ENCODE measurements around the gene NRIP1. TPM values are rescaled to one million over a fixed set of nuclear protein-coding genes. Genes with fewer than 3 reads are reported as not detected.

The NRIP1 gene
- total and polyA plus RNA-seq, 2 of the 13 experiments (the other 11 are each of a cell fraction or from before 2014, with no cell fraction given): 21.0 to 69.0 TPM

DNA sequence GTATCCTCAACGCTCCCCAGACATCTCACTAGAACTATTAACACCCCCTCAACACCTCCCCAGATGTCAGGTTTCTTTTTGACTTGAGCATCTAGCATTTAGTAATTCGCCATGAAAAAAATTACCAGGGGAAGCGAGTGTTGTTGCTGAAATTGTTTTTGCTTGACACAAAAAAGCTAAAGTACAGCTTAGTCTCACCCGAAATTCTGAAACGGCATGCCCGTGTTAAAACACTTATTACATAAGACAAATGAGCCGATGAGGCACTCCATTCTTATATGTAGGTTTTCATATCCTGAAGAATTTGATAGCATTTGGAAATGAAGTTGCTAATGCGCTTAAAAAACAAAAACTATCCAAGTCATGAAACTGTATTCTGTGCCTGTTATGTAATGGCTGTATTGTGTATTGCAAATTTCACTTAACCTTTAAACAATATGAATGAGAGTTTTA is 1.3 kb upstream of the NRIP1 start:
- BruUV-seq (replicated peaks): no TSS peak

DNA sequence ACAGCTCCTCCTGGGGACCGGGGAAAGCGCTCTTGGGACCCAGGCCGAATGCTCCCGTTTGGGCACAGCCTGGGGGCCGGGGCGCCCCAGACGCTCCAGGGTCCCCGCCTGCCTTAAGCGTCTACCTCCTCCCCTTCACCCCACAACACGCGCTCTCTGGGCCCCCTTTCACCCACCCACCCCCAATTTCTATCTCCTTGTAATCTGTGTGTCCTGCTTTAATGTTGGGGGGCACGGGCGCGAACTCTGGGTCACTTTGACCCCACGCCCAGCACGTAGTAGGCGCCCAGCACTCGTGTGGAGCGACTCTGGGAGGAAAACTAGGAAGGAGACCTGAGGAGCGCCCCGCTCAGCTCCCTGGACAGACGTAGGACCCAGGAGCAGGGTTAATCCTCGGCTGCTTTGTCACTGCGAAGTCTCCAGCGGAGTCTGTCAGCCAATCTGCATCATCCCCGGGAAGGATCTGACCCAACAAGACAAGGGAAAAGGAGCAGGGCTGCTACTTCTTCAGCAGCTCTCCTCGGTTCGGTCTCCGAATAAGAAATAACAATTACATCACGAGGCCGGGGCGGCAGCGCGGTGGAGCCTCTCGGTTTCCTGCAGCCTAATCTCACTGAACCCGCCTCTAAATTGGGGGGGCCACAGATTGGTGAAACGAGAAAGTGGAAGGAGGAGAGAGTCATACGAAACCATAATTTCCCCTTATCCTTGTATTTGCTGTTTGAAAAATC is 757 bp upstream of the NRIP1 start:
- ATAC-seq: peak; percentile 74
- TSS peak; percentile 75 for BruUV-seq (replicated peaks)
- in situ Hi-C loops (cut with HindIII; ENCODE audit: extremely low pct_ligation_motif_present, low pct_unique_long_range_greater_than_20kb): loop anchor here (10.0 kb wide), 3 partner anchors 149 to 419 kb away; no protein-coding TSS in a partner anchor
- TF ChIP-seq ZNF205 (CRISPR knock-in tag; IDR thresholded peaks at IDR 0.05) (0 out of 2 replicates have a peak, but pooled peaks have one; percentile 17), ZKSCAN1 (IDR thresholded peaks at IDR 0.05; ENCODE audit: low read length) (peak; percentile 86), EZH2 (conservative IDR thresholded peaks at IDR 0.05; ENCODE audit: low read depth, low read length) (no peak), MEF2D (CRISPR knock-in tag; IDR thresholded peaks at IDR 0.05) (0 out of 2 replicates have a peak, but pooled peaks have one; percentile 16), SAP130 (CRISPR knock-in tag; IDR thresholded peaks at IDR 0.05; ENCODE audit: low read depth) (peak; percentile 50), TCF12 (IDR thresholded peaks at IDR 0.05) (no peak), TCF12 (CRISPR knock-in tag; IDR thresholded peaks at IDR 0.05) (0 out of 2 replicates have a peak, but pooled peaks have one; percentile 2), SIX1 (CRISPR knock-in tag; IDR thresholded peaks at IDR 0.05; ENCODE audit: borderline replicate concordance) (no peak), MEIS1 (CRISPR knock-in tag; IDR thresholded peaks at IDR 0.05; ENCODE audit: borderline replicate concordance) (no peak)

More for the DNA sequence above, 1.3 kb upstream of the NRIP1 start:
- Histone ChIP-seq H3K4me3 (replicated peaks in 1 of 3; ENCODE audit: insufficient read depth in 1 of 3, low read depth in 2 of 3, low read length in 3 of 3) (peak overlapping the region; percentile 83 to 95 (median 92)), H4K20me1 (ENCODE audit: insufficient read depth, low read length) (peaks cover 20% of the 10 kb centered on the region), H3K27ac (ENCODE audit: extremely low read length, insufficient read depth, low read length) (peak overlapping the region; percentile 95), H3K27me3 (ENCODE audit: control insufficient read depth in 1 of 2, insufficient read depth in 2 of 2, low read length in 2 of 2) (peaks cover 0 to 4% of the 10 kb centered on the region in 2 experiments; a peak in 1 of 5 replicates), H2AFZ (ENCODE audit: low read length) (no peak overlapping the region), H3K9ac (ENCODE audit: insufficient read depth, low read depth, low read length) (peak overlapping the region; percentile 97), H3K9me3 (ENCODE audit: low read length) (no peaks in the 10 kb centered on the region), H3K36me3 (replicated peaks in 1 of 2; ENCODE audit: control insufficient read depth in 1 of 2, insufficient read depth in 2 of 2, low read length in 2 of 2) (no peaks in the 10 kb centered on the region), H3K4me2 (ENCODE audit: low read depth, low read length) (peak overlapping the region; percentile 76), H3K4me1 (ENCODE audit: insufficient read depth, low read length) (peaks cover 32% of the 10 kb centered on the region), H3K79me2 (ENCODE audit: insufficient read depth, low read length) (peaks cover 49% of the 10 kb centered on the region)
- intact Hi-C loops (cut with micrococcal nuclease; ENCODE audit: unreplicated experiment): loop anchor here (5.0 kb wide), 2 partner anchors 69 to 226 kb away; no protein-coding TSS in a partner anchor
- in situ Hi-C loops (cut with HindIII; ENCODE audit: extremely low pct_ligation_motif_present, low pct_unique_long_range_greater_than_20kb): loop anchor here (10.0 kb wide), 3 partner anchors 149 to 419 kb away; no protein-coding TSS in a partner anchor
- TF ChIP-seq KMT2B (CRISPR knock-in tag; IDR thresholded peaks at IDR 0.05): 0 out of 2 replicates have a peak, but pooled peaks have one; percentile 14
- TF ChIP-seq HOXA5 (CRISPR knock-in tag; IDR thresholded peaks at IDR 0.05): 0 out of 2 replicates have a peak, but pooled peaks have one; percentile 19
- TF ChIP-seq ZNF264 (CRISPR knock-in tag; IDR thresholded peaks at IDR 0.05): no peak
- POLR2A ChIA-PET: interaction anchor here (0.6 to 2.6 kb wide), 13 partner anchors 12 to 417 kb away, joined by 3 to 35 read pairs (median 5); no protein-coding TSS in a partner anchor
- 4% methylated on average over 8 of the region's 8 CpGs for WGBS (ENCODE audit: low lambda C conversion rate)
- CTCF ChIA-PET (ENCODE audit: low intra/inter-chr PET ratio, low total read pairs): no interaction called here
- FAIRE-seq: no peak
- DNase-seq (ENCODE audit: low spot score): no peak
- ATAC-seq: no peak

More for the DNA sequence above, 757 bp upstream of the NRIP1 start:
- Histone ChIP-seq H3K36me3 (replicated peaks in 1 of 2; ENCODE audit: control insufficient read depth in 1 of 2, insufficient read depth in 2 of 2, low read length in 2 of 2) (no peaks in the 10 kb centered on the region), H2AFZ (ENCODE audit: low read length) (no peak overlapping the region), H3K9me3 (ENCODE audit: low read length) (no peaks in the 10 kb centered on the region), H3K27me3 (ENCODE audit: control insufficient read depth in 1 of 2, insufficient read depth in 2 of 2, low read length in 2 of 2) (peaks cover 0 to 4% of the 10 kb centered on the region in 2 experiments; a peak in 1 of 5 replicates), H3K4me2 (ENCODE audit: low read depth, low read length) (peak overlapping the region; percentile 76), H3K9ac (ENCODE audit: insufficient read depth, low read depth, low read length) (peak overlapping the region; percentile 97), H4K20me1 (ENCODE audit: insufficient read depth, low read length) (peaks cover 26% of the 10 kb centered on the region), H3K79me2 (ENCODE audit: insufficient read depth, low read length) (peaks cover 55% of the 10 kb centered on the region), H3K4me1 (ENCODE audit: insufficient read depth, low read length) (peaks cover 38% of the 10 kb centered on the region), H3K27ac (ENCODE audit: extremely low read length, insufficient read depth, low read length) (peak overlapping the region; percentile 95), H3K4me3 (replicated peaks in 1 of 3; ENCODE audit: insufficient read depth in 1 of 3, low read depth in 2 of 3, low read length in 3 of 3) (peak overlapping the region; percentile 83 to 95 (median 92))
- FAIRE-seq (no peak), DNase-seq (ENCODE audit: low spot score) (peak; percentile 39)
- intact Hi-C loops (cut with micrococcal nuclease; ENCODE audit: unreplicated experiment): loop anchor here (1.0 to 5.0 kb wide), 4 partner anchors 68 to 227 kb away; no protein-coding TSS in a partner anchor
- ChIA-PET CTCF (ENCODE audit: low intra/inter-chr PET ratio, low total read pairs) (no interaction called here), POLR2A (interaction anchor here (0.5 to 2.6 kb wide), 25 partner anchors 11 to 417 kb away, joined by 3 to 35 read pairs (median 4); no protein-coding TSS in a partner anchor)
- WGBS (ENCODE audit: low lambda C conversion rate): 1% methylated on average over 27 of the region's 38 CpGs

All from HepG2 (cell line).